KMS-11 (cell line): ENCODE results near the gene CPEB3.

ENCODE experiments used
- H2AFZ ChIP-seq: fragments of 200-600 bp; sonication (generic); 2 replicates; pipeline ENCODE4 v1.6.1; 2016; ENCODE audit warnings: antibody characterized with exemption, mixed run types, low read depth
- H3K27ac ChIP-seq: fragments of 200-600 bp; sonication (generic); 2 replicates; pipeline ENCODE4 v1.6.1; 2016; ENCODE audit warnings: mild to moderate bottlenecking, mixed run types
- H3K27me3 ChIP-seq: fragments of 200-600 bp; sonication (generic); 2 replicates; pipeline ENCODE4 v1.6.1; 2017; ENCODE audit warnings: mild to moderate bottlenecking, low read depth, mixed run types, moderate library complexity; ENCODE audit not compliant: insufficient read depth
- H3K36me3 ChIP-seq: fragments of 200-600 bp; sonication (generic); 2 replicates; pipeline ENCODE4 v1.6.1; 2017; ENCODE audit warnings: mild to moderate bottlenecking, mixed run types; ENCODE audit not compliant: insufficient read depth
- H3K4me1 ChIP-seq: fragments of 200-600 bp; sonication (generic); 2 replicates; pipeline ENCODE4 v1.6.1; 2016; ENCODE audit warnings: mild to moderate bottlenecking, low read depth, mixed run types; ENCODE audit not compliant: poor library complexity, severe bottlenecking
- H3K4me2 ChIP-seq: fragments of 200-600 bp; sonication (generic); 2 replicates; pipeline ENCODE4 v1.7.0; 2016; ENCODE audit warnings: mild to moderate bottlenecking, mixed run types
- H3K4me3 ChIP-seq: fragments of 200-600 bp; sonication (generic); IDR thresholded peaks from 2 replicates; pipeline ENCODE4 v1.6.1; 2017; ENCODE audit warnings: low read depth, low read length, mixed read lengths; ENCODE audit not compliant: insufficient read depth
- H3K79me2 ChIP-seq: fragments of 200-600 bp; sonication (generic); 2 replicates; pipeline ENCODE4 v1.6.1; 2016; ENCODE audit warnings: low read depth, mixed run types; ENCODE audit not compliant: insufficient read depth
- H3K9ac ChIP-seq: fragments of 200-600 bp; sonication (generic); 2 replicates; pipeline ENCODE4 v1.6.1; 2016; ENCODE audit warnings: mild to moderate bottlenecking, mixed run types
- H4K20me1 ChIP-seq: fragments of 200-600 bp; sonication (generic); 2 replicates; pipeline ENCODE4 v1.6.1; 2016; ENCODE audit warnings: mild to moderate bottlenecking, mixed run types; ENCODE audit not compliant: insufficient read depth
- CTCF ChIP-seq: fragments of 200-600 bp; sonication (generic); conservative IDR thresholded peaks from 2 replicates; pipeline ENCODE4 v1.6.1; 2017; ENCODE audit warnings: low read depth, mild to moderate bottlenecking, antibody characterized with exemption, low read length, moderate library complexity, mixed read lengths

Gene CPEB3

GRCh38 chr10:92124616-92125143 is 166.2 kb downstream of the CPEB3 start:
- no peak overlapping the region for H3K27ac ChIP-seq
- H3K79me2 ChIP-seq: no peaks in the 10 kb centered on the region
- no peak overlapping the region for H3K9ac ChIP-seq
- no peaks in the 10 kb centered on the region for H3K27me3 ChIP-seq
- no peaks in the 10 kb centered on the region for H3K36me3 ChIP-seq
- H3K4me2 ChIP-seq: no peak overlapping the region
- no peak overlapping the region for H3K4me3 ChIP-seq
- TF ChIP-seq CTCF: no peak
- H3K4me1 ChIP-seq: peaks cover 30% of the 10 kb centered on the region
- H2AFZ ChIP-seq: no peak overlapping the region
- H4K20me1 ChIP-seq: no peaks in the 10 kb centered on the region

GRCh38 chr10:92124020-92124419 is 166.9 kb downstream of the CPEB3 start:
- Histone ChIP-seq H3K9ac (no peak overlapping the region), H3K79me2 (no peaks in the 10 kb centered on the region), H4K20me1 (no peaks in the 10 kb centered on the region), H3K36me3 (no peaks in the 10 kb centered on the region), H3K4me3 (no peak overlapping the region), H2AFZ (no peak overlapping the region), H3K27me3 (no peaks in the 10 kb centered on the region), H3K4me1 (peaks cover 36% of the 10 kb centered on the region), H3K27ac (no peak overlapping the region), H3K4me2 (no peak overlapping the region)
- no peak for TF ChIP-seq CTCF

GRCh38 chr10:92122941-92123450 is 167.9 kb downstream of the CPEB3 start:
- Histone ChIP-seq H3K27me3 (no peaks in the 10 kb centered on the region), H3K9ac (no peak overlapping the region), H3K4me2 (no peak overlapping the region), H3K79me2 (no peaks in the 10 kb centered on the region), H2AFZ (no peak overlapping the region), H3K27ac (no peak overlapping the region), H4K20me1 (no peaks in the 10 kb centered on the region), H3K4me1 (peaks cover 37% of the 10 kb centered on the region), H3K4me3 (no peak overlapping the region), H3K36me3 (no peaks in the 10 kb centered on the region)
- no peak for TF ChIP-seq CTCF

- H3K27me3 ChIP-seq: no peaks in the 10 kb centered on the region
- no peak overlapping the region for H3K4me2 ChIP-seq
- H3K79me2 ChIP-seq: no peaks in the 10 kb centered on the region
- no peak overlapping the region for H3K9ac ChIP-seq
- TF ChIP-seq CTCF: no peak
- H3K4me3 ChIP-seq: no peak overlapping the region
- H3K36me3 ChIP-seq: no peaks in the 10 kb centered on the region
- peaks cover 38% of the 10 kb centered on the region for H3K4me1 ChIP-seq
- no peak overlapping the region for H3K27ac ChIP-seq
- no peaks in the 10 kb centered on the region for H4K20me1 ChIP-seq
- no peak overlapping the region for H2AFZ ChIP-seq
Observed at GRCh38 chr10:92121686-92122492, 169.0 kb downstream of the CPEB3 start.
